HG03097 (cell line): Measurements from ENCODE around the gene TBC1D22A.

ENCODE experiments used
- ATAC-seq: cut with Tn5 transposase; IDR thresholded peaks from one replicate; pipeline ENCODE4 v1.9.1; 2021; ENCODE audit not compliant: unreplicated experiment, low FRiP score

TBC1D22A gene

DNA sequence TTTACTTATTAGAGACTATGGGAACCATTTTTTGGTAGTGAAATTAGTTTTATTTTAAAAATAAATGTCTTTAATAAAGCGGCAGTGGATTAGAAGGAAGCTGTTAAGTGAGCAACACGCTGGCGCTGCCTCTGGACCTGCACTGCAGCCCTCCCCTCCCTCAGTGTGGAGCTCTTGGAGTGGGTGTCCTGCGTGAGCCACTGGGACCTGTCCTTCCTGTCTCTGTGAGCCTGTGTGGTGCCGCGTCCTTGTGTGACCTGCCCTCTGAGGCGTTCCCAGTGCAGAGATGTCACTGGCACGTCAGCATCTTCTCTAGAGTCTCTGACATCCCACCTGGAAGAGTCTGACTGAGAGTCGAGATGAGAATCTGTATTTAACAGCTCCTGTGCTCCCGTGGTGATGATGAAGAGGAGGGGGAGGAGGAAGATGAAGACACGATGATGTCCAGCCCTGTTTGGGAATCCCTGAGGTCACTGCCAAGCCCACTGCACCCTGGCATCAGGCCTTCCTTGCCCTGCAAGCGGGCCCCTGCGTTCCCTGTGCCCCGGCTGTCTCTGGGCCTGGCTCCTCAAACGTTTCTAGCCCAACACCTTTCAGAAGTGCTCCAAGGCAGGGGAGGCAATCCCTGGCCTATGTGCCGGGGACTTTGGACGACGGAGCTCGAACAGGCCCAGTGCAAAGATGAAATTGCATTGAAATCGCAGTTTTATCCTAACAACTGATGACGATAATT is 271.8 kb downstream of the TBC1D22A start:
- no peak for ATAC-seq

DNA sequence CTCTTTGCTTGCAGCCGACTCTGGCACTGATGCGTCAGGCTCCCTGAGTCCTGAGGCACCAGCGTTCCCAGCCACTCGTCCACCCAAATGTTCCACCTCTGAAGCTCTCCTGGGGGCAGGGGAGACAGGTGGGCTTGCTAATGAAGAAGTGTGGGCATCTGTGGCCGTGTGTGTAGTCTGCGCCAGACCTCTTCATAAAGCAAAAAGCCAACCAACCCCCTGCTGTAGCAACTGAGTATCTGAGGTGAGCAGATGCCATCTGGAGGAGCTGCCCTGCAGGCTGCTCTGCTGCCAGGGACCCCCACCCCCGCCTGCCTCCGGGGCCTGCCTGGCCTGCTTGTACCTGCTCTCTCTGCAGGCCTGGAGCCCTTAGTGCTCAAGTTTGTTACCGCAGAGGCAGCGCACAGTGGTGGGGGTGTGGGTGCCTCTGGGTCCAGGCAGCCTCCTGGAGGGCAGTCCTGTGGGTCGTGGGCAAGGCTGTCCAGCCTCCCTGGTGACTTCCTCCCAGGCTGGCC is 272.5 kb downstream of the TBC1D22A start:
- no peak for ATAC-seq

DNA sequence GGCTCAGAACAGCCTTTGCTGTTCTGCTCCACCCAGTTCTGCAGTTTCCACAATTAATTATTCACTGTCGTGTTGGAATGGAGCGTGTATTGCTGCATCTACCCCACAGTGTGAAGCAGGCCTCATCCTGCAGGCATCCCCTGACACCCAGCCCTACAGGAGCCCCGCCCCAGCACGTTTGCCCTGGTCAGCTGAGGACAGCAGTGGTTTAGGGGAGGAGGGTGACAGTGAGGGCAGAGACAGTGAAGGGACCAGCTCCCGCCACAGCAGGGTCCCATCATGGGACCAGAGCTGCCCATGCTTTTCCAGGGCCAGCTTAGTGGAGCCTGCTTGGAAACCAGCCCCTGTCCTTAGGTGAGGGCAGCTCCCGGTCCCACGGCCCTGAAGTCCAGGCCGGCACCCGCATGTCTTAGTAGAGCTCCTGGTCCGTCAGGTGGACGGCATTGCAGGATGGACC is 273.0 kb downstream of the TBC1D22A start:
- ATAC-seq, result no peak

DNA sequence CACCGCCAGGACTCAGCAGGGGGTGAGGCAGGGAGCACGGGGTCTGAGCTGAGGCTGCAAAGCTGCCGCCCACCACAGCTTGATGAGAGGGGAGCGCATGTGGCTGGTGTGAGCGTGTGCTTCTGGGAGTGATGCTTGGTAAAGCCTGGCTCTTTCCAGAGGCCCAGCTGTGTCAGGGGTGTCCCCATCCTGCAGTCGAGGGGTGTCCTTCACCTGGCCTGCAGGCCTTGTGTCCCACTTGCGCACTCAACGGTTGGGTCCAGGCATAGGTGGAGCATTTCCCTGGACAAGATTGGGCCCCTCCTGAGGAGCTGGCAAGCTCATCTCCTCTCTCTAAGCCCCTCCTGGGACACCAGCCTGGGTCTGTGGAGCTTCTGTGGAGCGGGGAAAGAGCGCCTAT is 273.9 kb downstream of the TBC1D22A start:
- ATAC-seq, result no peak

DNA sequence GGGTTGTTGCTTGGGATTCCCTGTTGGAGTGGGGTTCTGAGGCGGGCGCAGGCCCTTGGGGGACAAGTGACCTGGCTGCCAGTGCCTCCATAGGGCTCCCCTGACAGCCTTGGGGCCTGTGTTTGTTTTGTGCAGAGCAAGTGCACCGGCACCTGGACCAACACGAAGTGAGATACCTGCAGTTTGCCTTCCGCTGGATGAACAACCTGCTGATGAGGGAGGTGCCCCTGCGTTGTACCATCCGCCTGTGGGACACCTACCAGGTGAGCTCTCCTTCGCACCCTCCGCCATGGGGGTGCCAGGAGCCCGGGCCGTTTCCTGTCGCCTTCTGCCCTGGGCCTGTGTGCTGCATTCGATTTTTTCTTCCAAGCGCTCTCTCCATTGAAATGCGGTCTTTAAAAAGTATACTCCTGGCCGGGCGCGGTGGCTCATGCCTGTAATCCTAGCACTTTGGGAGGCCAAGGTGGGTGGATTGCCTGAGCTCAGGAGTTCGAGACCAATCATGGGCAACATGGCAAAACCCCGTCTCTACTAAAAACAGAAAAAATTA is 274.6 kb downstream of the TBC1D22A start:
- ATAC-seq, result no peak

DNA sequence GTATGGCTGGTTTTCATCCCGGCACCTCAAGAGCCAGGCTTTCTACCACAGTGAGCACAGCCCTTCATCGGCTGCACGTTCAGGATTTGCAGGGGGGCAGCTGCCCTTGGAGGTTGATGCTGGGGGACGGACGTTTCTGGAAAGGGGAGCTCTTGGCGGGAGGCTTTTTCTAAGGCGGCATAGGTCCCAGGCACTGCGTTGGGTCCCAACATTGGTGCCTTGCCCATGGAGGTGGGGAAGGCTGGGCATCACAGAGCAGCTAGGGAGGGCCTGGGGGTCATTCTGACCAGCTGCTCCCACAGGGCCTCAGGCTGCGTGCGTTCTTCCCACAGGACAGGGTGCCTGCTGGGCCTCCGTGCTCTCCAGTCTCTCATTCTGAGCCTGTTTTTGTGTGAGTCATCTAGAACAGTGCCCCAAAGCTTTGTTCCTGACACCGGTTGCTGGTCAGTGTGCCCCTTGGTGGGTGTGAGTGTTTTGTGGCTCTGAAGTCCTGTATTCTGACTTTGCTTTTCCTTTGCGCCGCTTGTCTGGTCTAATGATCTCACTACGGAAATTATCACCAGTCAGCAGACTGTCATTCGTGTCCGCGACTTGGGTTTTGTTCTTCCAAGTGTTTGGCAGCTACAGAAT is 275.9 kb downstream of the TBC1D22A start:
- no peak for ATAC-seq

DNA sequence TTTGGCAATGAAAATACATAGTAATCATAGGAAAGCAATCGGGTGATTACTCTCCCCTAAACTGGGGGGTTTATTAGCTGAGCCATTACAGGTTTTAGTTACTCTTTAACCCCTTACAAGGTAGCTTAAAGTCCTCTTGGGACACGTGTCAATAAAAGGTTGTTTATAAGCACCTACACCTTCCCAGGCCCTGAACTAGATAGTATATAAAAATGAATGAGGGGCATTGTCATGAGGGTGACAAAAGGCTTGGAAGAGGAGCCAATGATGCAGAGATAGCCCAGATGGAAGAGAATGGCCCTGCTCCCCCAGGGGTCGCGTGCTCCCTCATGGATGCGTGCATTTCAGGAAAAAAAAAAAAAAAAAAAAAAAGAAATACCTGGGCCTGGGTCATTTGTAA is 276.9 kb downstream of the TBC1D22A start:
- no peak for ATAC-seq

DNA sequence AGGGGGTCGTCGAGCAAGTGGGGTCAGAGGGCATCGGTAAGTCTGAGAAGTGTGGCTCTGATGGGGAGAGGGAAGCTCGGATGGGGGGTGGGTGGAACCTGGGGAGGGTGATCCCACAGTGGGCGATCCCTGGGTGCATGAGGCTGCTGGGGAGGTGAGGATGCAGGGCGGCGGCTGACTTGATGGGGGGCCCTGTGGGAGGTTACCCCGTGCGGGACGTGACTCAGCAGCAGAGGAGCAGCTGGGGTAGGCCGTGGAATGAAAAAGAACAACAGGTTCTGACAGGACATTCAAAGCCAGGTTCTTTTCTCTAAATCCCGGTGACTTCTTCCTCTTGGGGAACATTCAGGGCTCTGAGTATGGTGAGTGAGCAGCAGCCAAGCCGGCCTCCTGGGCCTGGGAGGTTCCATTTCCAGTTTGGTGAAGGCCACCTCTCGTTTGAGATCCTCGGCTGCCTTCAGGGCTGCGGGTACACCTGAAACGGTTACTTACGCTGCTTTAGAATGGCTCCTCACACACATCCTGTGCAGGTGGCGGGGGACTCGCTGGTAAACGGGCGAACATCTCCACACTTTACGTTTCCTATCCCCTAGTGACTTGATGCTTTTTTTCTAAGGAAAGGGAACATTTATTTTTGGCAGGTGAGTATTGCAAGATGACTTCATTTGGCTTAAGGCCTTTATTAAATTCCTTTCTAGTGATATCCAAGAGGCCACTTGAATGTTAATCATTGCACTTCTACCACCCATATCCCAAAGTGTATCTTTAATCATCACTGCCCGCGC is 278.2 kb downstream of the TBC1D22A start:
- no peak for ATAC-seq

DNA sequence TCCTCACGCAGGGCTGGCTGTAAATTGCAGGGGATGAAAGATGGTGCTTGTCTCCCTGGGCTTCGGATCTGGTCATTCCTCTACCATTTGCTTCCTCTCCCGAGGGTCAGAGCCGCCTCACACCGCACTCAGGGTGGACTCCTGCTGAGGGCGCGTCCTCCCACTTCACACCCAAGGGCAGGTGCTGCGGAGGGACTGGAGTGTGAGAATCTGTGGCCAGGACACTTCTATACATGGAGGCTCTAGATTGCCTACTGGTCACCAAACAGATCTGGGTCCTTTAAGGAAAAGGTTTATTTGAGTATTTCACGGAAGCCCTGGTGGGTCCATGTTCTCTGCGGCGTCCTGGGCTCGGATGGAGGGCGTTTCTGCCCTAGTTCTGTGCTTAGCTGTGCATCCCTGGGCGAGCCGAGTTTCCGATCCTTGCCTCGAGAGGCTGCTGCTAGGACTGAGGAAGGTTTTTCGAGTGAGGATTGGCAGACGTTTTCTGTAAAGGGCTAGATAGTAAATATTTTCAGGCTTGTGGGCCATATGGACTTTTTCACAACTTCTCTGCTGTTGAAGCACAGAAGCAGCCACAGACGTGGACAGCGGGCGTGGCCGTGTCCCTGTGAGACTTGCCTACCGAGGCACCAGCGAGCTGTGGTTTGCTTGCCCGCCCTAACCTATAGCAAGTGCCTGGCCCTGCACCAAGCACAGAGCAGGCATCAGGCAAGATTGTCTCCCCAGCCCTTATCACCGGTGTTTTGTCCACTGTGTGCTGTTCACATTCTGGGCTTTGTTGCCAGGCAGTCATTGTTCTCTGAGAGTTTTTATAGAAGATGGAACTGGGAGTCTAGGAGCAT is 279.0 kb downstream of the TBC1D22A start:
- no peak for ATAC-seq

DNA sequence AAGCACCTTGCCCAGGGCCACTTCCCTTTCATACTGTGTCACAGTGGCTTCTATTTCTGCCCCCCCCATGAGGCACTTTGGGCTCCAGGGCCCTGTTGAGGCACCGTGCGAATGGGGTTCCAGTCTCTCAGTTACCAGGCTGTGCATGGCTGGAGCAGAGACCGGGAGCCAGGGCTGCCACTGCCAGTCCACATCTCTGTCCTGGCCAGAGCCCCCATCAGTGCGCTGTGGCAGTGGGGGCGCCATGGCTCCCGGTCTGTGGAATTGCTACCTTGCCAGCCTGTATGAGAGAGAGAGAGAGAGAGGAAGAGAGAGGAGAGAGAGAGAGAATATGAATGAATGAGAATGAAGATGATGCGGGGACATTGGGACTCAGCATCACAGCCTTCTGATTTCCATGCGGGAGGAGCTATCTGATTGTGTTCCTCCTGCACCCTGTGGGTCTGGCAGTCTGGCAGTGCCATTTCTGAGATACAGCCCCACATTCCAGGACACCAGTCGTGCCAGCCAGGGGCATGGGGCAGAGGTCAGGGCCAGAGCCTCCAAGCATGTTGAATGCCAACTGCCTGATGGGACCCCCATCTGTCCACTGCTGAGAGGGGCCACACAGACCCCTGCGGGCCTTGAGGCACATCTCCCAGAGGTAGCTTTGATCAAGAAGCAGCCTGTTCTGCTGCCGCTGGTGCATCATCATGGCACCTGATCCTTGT is 279.8 kb downstream of the TBC1D22A start:
- ATAC-seq, result no peak

DNA sequence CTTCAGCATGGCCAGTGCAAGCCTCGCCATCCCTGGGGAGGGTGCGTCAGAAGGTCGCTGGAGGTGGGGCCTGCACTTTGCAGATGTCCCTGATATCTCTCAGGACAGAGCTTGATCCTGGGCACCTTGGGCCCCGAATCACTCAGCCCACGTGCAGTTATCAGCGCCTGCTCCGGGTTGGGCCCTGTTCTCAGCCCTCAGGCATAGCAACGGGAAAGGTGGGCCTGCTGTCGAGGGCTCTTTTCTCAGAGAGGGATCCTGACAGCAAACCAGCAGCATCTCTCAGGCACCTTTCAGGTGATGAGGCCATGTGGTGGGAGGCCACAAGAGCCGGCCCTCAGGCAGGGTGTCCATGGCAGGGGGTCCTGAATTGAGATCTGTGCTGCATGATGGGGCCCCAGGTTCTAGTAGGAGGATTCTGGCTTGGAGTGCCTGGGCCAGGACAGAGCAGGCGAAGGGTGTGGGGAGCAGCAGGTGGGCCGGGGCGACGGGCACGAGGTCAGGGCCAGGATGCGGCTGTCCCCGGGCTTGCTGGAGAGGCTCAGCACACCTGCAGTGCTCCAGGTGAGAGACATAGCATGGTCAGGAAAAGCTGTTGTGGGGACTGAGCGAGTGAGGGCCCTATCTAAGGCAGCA is 280.5 kb downstream of the TBC1D22A start:
- ATAC-seq, result no peak

DNA sequence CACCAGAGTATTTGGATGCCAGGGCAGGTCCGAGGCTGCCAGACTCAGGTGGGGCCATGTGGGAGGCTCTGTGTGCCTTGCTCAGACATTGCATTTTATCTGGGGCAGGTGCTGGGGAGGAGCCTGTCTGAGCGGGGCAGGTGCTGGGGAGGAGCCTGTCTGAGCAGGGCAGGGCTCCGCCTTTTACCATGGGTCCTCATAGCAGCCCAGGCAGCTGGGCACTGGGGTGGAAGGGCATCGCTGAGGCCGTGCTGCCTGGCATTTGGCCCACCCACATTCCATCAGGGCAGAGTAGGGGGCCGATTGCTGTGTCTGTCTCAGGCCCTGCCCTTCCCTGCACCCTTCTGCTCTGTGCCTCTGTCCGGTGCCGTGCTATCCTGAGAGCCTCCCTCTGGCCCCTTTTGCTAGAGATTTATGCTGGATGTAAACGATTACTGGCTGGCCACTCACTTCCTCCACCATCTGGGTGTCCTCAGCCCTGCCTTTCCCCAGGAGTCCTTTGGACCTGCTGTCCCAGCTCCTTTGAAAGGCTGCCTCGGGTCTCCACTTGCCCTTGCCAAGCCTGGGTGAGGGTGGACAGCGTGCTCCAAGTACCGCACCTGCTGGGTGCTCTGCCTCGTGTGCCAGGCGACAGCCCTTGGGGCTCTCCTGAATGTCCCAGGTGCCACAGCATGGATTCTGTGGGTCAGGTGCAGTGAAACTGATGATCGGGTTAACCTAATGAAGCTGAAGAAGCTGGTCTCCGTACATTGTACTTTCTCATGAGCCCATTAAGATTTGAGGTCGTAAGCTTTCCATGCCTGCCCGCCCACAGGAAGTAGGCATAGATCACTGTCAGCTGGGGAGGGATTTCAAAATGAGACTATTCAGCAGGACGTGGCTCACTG is 281.6 kb downstream of the TBC1D22A start:
- no peak for ATAC-seq

DNA sequence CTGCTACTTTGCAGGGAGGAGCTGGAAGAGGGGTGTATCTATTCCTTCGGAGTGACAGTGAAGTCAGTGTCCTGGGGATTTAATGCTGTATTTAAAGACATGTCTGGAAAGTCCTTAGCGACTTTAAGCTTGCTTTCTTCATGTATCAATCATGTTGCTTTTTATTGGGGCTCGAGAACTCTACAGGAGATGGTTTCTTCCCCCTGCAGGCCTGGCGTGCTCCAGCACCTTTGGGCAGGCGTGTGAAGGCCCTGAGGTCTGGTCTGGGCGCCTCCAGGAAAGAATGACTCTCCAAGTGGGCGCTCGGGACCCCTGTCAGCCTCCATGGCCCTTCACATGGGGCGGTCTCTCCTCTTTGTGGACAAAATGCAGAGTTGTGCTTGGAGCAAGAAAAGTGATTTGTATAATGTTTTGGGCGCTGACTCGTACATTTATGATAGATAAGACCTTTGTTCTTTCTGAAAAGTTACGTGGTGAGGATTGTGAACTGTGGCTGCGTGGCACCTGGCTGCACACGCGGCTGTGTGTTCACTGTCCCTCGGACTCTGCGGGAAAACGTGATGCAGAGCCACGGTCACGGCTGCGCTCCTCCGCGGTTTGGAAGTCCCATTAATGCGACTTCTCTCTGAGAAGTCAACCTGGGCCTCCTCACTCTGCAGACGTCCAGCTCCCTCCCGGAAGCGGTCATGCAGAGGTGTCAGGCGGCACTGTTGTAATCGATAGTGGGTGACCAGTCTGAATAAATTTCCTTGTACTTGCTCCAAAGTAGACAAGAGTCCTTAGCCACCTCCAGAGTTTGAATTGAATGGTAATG is 282.5 kb downstream of the TBC1D22A start:
- ATAC-seq, result no peak

DNA sequence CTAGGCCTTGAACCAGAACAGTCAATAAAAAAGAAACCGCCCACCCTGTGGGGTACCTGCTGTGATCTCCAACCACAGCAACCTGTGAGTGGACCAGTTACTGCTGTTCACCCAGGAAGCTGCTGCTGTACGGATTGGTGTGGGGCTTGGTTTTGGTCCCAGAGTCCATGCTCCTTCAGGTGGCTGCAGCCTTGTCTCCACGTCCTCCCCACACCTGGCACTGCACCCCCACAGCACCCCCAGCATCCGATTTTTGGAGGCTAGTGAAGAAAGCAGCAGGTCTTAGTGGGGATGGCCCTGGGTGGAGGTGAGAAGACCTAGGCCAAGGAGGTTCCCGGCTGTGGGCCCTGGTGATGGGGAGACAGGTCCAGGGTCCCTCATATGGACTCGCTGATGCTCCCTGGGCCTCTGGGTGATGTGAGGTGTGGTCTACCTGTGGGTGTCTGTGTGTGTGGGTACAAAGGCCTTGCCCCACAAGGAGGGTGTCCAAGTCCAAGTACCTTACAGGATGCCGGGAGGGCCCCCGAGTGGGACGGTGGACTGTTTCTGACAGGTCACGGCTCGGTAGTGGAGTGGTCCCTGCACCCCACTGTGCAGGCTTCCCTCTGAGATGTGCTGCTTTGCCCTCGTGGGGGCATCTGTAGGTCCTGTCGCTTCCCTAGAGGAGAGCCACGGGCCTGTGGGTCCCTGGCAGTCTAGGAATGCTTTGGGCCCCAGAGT is 283.4 kb downstream of the TBC1D22A start:
- ATAC-seq, result no peak

DNA sequence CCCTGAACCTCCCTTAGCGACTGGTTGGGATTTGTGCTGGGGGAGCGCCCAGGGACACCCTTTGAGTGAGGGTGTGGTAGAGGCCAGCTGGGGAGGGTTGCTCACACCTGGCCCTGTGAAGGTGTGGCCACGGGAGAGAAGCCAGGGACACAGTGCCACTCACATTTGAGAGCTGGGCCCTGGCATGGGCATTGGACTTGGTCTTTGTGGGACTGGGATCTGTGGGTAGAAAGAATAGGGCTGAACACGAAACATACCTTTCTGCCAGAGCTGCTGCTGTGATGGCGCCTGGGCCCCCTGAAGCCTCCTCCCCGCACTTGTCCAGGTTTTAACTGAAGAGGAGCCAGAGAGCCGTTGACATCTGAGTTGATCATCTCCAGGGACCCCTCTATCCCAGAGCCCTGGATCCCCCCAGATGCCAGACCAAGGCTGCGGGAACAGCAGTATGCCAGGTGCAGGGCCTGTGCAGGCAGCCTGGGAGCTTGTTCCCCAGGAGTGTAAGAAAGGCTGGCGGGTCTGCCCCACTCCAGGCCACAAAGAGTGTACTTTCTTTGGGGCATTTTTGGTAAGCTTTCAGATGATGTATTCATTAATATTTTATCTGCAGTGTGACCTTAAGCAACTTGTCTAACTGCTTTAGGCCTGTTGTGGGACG is 284.1 kb downstream of the TBC1D22A start:
- ATAC-seq, result no peak
